SJSA1 (cell line): ENCODE data around the gene TMPRSS12. TPM values are rescaled to one million over a fixed set of nuclear protein-coding genes. Genes with fewer than 3 reads are reported as not detected.
"Not testable (repeated sequence)": the region's sequence is repeated elsewhere in the genome, so short reads cannot be mapped to it uniquely, and the experiment has no call there.

Experiments used
- DNase-seq, 2 experiments: peaks; one replicate each; pipeline ENCODE4 v3.0.0-alpha.2; 2015 to 2020; ENCODE audit warnings: low spot score in 2 of 2, low read depth in 1 of 2
- H3K27ac ChIP-seq: fragments of 250-450 bp; sonication (Bioruptor Pico); 2 replicates; pipeline ENCODE4 v1.5.1; 2020; ENCODE audit warnings: mild to moderate bottlenecking, moderate library complexity
- H3K27me3 ChIP-seq: fragments of 250-450 bp; sonication (Bioruptor Pico); replicated peaks from 2 replicates; pipeline ENCODE4 v1.5.1; 2020; ENCODE audit warnings: mild to moderate bottlenecking, moderate library complexity
- H3K36me3 ChIP-seq: fragments of 250-450 bp; sonication (Bioruptor Pico); 2 replicates; pipeline ENCODE4 v1.5.1; 2020; ENCODE audit warnings: mild to moderate bottlenecking
- H3K4me1 ChIP-seq: fragments of 250-450 bp; sonication (Bioruptor Pico); replicated peaks from 2 replicates; pipeline ENCODE4 v1.6.1; 2021; ENCODE audit warnings: mild to moderate bottlenecking
- H3K4me3 ChIP-seq: fragments of 250-450 bp; sonication (Bioruptor Pico); 2 replicates; pipeline ENCODE4 v1.5.1; 2020; ENCODE audit warnings: mild to moderate bottlenecking
- H3K9me3 ChIP-seq: fragments of 250-450 bp; sonication (Bioruptor Pico); replicated peaks from 2 replicates; pipeline ENCODE4 v1.5.1; 2020; ENCODE audit warnings: mild to moderate bottlenecking
- total RNA-seq: library from RNA; depleted of rRNA; stranded (reverse); fragments of >200 nt; shearing (Covaris generic); gene quantifications from 2 replicates; pipeline ENCODE4 v1.2.3, GENCODE V29; 2014

The TMPRSS12 gene
- total RNA-seq, 1 experiment from 2014 or later: not detected

DNA sequence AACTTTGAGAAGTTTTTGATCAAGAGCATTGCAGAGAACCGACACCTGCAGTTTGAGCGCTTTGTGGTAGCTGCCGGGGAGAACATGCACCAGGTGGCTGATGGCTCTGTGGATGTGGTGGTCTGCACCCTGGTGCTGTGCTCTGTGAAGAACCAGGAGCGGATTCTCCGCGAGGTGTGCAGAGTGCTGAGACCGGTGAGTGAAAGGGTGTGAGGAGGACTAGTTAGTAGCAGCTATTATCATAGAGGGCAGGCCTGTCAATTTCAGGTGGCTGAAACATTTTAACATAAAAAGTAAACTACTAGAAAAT, 82.6 kb downstream of the TMPRSS12 start:
- no peak for DNase-seq
- H3K9me3 ChIP-seq: no peaks in the 10 kb centered on the region
- H3K36me3 ChIP-seq: no peaks in the 10 kb centered on the region
- no peaks in the 10 kb centered on the region for H3K27me3 ChIP-seq
- H3K27ac ChIP-seq: no peak overlapping the region
- H3K4me1 ChIP-seq: peaks cover 16% of the 10 kb centered on the region
- no peak overlapping the region; the same call in 1 of the 2 replicates for H3K4me3 ChIP-seq

DNA sequence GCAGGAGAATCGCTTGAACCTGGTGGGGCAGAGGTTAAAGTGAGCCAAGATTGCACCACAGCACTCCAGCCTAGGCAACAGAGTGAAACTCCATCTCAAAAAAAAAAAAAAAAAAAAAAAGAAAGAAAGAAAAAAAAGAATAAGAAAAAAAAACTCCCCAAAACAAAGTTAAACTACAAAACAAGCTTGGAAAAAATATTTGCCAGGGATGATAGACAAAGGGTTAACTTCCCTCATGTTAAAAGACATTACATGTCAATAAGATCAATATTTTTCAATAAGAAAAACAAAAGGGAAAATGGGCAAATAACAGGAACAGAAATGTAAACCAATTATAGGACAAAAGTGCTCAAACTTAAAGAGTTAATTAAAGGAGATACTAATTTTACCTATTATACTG, 83.2 kb downstream of the TMPRSS12 start:
- H3K9me3 ChIP-seq: no peaks in the 10 kb centered on the region
- H3K27me3 ChIP-seq: no peaks in the 10 kb centered on the region
- no peaks in the 10 kb centered on the region for H3K36me3 ChIP-seq
- DNase-seq: no peak
- peaks cover 16% of the 10 kb centered on the region for H3K4me1 ChIP-seq
- H3K4me3 ChIP-seq: no peak overlapping the region
- no peak overlapping the region for H3K27ac ChIP-seq

DNA sequence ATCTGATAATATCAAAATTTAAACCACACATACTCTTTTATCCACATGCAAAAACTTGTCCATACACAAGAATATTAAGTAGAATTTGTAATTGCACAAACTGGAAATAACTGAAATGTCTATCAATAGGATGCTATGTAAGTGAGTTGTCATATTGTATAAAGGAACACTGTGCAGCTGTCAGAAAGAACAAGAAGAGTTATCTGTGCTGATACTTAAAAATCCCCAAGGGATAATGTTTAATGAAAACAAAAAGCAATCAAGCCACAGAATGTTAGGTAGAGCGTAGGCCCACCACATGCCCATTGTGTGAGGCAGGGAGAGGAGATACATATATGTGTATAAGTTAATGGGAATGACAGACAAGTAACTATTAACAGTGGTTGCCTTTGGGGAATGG, 83.7 kb downstream of the TMPRSS12 start:
- no peak for DNase-seq
- H3K36me3 ChIP-seq: no peaks in the 10 kb centered on the region
- no peak overlapping the region for H3K27ac ChIP-seq
- no peaks in the 10 kb centered on the region for H3K27me3 ChIP-seq
- no peak overlapping the region for H3K4me3 ChIP-seq
- peaks cover 16% of the 10 kb centered on the region for H3K4me1 ChIP-seq
- no peaks in the 10 kb centered on the region for H3K9me3 ChIP-seq

DNA sequence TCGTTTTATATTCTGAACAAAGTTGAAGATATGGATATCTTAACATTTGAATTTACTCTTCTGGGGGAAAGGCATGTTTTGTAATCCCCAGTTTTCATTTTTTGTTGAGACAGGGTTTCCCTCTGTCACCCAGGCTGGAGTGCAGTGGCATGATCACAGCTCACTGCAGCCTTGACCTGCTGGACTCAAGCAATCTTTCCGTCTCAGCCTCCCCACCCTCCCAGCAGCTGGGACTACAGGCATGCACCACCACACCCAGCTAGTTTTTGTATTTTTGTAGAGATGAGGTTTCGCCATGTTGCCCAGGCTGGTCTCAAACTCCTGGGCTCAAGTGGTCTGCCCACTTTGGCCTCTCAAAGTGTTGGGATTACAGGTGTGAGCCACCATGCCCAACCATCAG, 84.2 kb downstream of the TMPRSS12 start:
- not testable (repeated sequence) for H3K4me3 ChIP-seq, DNase-seq, H3K9me3 ChIP-seq, H3K36me3 ChIP-seq, H3K27ac ChIP-seq, H3K27me3 ChIP-seq
- peaks cover 16% of the 10 kb centered on the region for H3K4me1 ChIP-seq

DNA sequence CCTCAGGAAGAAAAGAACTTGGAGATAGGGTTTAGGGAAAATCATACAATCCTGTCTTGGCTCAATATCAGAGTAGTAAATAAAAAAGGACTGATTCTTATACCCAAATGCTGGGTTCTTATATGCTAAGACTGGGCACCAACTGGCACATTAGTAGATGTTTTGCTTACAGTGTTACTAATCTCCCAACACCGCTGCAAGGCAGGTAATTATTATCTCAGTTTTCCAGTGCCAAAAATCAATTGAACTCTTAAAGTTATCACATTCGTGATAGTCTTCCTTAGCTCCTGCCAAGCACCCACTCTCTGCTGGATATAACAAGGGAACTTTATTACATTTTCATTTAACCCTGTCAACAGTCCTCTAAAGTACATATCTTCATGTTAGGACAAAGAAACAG, 84.6 kb downstream of the TMPRSS12 start:
- Histone ChIP-seq H3K36me3 (no peaks in the 10 kb centered on the region), H3K4me1 (peaks cover 16% of the 10 kb centered on the region), H3K9me3 (no peaks in the 10 kb centered on the region), H3K27ac (no peak overlapping the region), H3K4me3 (no peak overlapping the region), H3K27me3 (no peaks in the 10 kb centered on the region)
- DNase-seq: no peak

DNA sequence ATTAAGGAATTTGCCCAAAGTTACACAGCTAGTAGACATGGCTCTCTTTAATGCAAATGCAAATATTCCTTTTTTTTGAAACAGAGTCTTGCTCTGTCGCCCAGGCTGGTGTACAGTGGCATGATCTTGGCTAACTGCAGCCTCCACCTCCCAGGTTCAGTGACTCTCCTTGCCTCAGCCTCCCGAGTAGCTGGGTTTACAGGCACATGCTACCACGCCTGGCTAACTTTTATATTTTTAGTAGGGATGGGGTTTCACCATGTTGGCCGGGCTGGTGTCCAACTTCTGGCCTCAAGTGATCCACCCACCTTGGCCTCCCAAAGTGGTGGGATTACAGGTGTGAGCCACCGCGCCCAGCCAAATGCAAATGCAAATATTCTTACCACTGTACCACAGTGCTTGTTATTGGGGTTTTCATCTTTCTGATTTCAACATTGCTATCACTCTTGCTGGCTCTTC, 85.1 kb downstream of the TMPRSS12 start:
- Histone ChIP-seq H3K27ac (no peak overlapping the region), H3K9me3 (no peaks in the 10 kb centered on the region), H3K4me1 (peaks cover 16% of the 10 kb centered on the region), H3K36me3 (no peaks in the 10 kb centered on the region), H3K4me3 (no peak overlapping the region), H3K27me3 (no peaks in the 10 kb centered on the region)
- DNase-seq: no peak

DNA sequence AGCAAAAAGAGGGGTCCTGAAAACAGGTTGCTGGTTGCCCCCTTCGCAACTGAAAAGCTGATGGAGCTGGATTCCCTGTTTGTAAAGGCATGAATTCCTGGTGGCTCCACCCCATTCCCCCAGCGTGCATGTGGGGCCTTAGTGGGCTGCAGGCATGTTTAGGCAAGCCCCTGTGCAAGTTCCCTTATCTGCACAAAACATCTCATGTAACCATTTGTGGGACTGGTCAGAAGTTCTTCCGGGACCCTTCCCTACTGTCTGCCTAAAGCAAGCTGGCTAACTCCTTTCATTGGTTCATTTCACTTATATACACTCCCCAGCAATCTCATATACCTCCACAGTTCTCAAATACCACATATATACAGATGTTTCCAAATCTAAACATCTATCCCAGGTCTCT, 85.7 kb downstream of the TMPRSS12 start:
- no peak for DNase-seq
- no peaks in the 10 kb centered on the region for H3K9me3 ChIP-seq
- no peaks in the 10 kb centered on the region for H3K36me3 ChIP-seq
- H3K27ac ChIP-seq: no peak overlapping the region
- H3K4me3 ChIP-seq: no peak overlapping the region
- no peaks in the 10 kb centered on the region for H3K27me3 ChIP-seq
- H3K4me1 ChIP-seq: peaks cover 21% of the 10 kb centered on the region

DNA sequence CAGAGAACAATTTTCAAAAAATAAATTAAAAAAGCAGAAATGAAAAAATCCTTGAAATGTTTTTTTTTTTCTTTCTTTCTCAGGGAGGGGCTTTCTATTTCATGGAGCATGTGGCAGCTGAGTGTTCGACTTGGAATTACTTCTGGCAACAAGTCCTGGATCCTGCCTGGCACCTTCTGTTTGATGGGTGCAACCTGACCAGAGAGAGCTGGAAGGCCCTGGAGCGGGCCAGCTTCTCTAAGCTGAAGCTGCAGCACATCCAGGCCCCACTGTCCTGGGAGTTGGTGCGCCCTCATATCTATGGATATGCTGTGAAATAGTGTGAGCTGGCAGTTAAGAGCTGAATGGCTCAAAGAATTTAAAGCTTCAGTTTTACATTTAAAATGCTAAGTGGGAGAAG, 87.1 kb downstream of the TMPRSS12 start:
- H3K36me3 ChIP-seq: no peaks in the 10 kb centered on the region
- H3K4me1 ChIP-seq: peaks cover 23% of the 10 kb centered on the region
- no peaks in the 10 kb centered on the region for H3K27me3 ChIP-seq
- no peak overlapping the region for H3K27ac ChIP-seq
- H3K4me3 ChIP-seq: no peak overlapping the region
- no peak for DNase-seq
- H3K9me3 ChIP-seq: no peaks in the 10 kb centered on the region

DNA sequence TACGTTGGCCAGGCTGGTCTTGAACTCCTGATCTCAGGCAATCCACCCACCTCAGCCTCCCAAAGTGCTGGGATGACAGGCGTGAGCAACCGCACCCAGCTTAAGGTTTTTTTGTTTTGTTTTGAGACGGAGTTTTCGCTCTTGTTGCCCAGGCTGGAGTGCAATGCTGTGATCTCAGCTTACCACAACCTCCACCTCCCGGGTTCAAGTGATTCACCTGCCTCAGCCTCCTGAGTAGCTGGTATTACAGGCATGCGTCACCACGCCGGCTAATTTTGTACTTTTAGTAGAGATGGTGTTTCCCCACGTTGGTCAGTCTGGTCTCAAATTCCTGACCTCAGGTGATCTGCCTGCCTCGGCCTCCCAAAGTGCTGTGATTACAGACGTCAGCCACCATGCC, 87.8 kb downstream of the TMPRSS12 start:
- H3K36me3 ChIP-seq, H3K4me3 ChIP-seq, DNase-seq, H3K9me3 ChIP-seq, H3K27ac ChIP-seq, H3K27me3 ChIP-seq: not testable (repeated sequence)
- H3K4me1 ChIP-seq: peaks cover 24% of the 10 kb centered on the region

DNA sequence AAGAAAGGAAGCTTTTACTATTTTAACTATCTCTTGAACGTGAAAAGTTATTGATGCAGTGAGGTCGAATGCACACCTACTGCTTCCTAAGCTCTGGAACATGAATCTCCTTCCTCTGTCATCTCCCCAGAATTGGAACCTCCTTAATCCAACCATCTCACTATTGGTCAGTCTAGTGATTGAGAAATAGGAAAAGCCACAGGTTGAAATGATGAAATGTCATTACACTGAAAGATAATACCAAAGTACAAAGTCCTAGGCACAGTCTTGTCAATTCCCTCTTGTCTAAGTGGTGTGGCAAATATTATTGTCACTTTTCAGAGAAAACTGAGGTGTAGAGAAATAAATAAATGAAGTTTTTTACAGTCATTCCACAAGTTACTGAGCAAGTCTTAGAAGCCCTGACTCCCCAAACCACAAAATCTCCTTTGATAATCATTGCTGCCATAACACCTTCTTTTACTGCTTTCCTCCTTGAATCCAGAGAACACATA, 90.1 kb downstream of the TMPRSS12 start:
- Histone ChIP-seq H3K27me3 (no peaks in the 10 kb centered on the region), H3K36me3 (no peaks in the 10 kb centered on the region), H3K27ac (no peak overlapping the region), H3K9me3 (no peaks in the 10 kb centered on the region), H3K4me3 (no peak overlapping the region), H3K4me1 (peaks cover 44% of the 10 kb centered on the region)
- no peak for DNase-seq

DNA sequence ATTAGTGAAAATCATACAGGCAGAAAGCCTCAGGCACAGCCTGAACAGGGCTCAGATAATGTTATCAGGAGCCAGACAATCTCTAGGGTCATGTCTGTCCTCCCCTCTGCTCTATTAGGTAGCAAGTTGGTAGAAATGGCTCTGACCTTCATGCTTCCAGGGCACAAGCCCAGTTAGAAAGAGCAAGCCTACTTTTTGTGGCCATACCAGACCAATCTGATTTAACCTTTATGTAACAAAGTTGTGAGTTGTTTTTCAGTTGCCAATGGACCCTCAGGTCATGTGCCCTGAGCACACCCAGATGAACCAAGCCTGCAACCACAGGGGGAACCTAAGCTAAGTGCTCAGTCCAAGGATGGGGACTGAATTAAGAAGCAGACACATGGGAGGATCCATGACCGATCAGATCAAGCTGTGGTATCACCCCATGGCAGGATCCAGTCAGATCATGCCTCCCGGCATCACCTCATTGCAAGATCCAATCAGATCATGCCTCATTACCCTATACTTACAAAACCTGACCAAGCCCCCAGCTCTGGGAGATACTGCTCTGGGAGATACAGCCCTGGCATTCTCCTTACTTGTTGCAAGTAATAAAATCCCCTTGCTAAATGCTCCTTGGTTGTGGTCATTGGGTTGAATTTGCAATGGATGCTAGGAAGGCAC, 90.9 kb downstream of the TMPRSS12 start:
- DNase-seq: no peak
- Histone ChIP-seq H3K4me3 (no peak overlapping the region), H3K4me1 (peaks cover 50% of the 10 kb centered on the region), H3K36me3 (no peaks in the 10 kb centered on the region), H3K27me3 (no peaks in the 10 kb centered on the region), H3K9me3 (no peaks in the 10 kb centered on the region), H3K27ac (peak overlapping the region; percentile 82; the same call in 1 of the 2 replicates)

DNA sequence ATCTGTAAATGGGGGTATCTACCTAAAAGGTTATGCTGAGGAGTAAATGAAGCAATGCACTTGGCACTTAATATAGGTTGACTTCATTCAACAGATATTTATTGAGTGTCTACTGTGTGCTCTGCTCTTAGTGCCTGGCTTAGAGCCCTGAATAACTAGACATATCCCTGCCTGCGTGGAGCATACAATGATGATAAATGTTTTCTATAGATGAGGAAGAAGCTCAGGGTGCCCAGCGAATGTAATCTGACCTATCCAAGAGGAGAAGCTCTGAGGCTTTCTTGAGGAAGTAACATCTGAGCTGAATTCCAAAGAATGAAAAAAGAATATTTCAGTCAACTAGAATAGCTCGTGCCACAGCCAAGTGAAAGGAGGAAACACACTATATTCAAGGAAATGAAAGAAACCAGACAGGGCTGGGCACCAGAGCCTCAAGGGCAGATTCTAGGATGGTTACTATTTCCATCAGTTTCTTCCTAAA, 91.7 kb downstream of the TMPRSS12 start:
- peak overlapping the region; percentile 82 for H3K27ac ChIP-seq
- no peaks in the 10 kb centered on the region for H3K36me3 ChIP-seq
- no peak for DNase-seq
- no peaks in the 10 kb centered on the region for H3K27me3 ChIP-seq
- H3K4me1 ChIP-seq: peaks cover 58% of the 10 kb centered on the region
- no peaks in the 10 kb centered on the region for H3K9me3 ChIP-seq
- no peak overlapping the region for H3K4me3 ChIP-seq

DNA sequence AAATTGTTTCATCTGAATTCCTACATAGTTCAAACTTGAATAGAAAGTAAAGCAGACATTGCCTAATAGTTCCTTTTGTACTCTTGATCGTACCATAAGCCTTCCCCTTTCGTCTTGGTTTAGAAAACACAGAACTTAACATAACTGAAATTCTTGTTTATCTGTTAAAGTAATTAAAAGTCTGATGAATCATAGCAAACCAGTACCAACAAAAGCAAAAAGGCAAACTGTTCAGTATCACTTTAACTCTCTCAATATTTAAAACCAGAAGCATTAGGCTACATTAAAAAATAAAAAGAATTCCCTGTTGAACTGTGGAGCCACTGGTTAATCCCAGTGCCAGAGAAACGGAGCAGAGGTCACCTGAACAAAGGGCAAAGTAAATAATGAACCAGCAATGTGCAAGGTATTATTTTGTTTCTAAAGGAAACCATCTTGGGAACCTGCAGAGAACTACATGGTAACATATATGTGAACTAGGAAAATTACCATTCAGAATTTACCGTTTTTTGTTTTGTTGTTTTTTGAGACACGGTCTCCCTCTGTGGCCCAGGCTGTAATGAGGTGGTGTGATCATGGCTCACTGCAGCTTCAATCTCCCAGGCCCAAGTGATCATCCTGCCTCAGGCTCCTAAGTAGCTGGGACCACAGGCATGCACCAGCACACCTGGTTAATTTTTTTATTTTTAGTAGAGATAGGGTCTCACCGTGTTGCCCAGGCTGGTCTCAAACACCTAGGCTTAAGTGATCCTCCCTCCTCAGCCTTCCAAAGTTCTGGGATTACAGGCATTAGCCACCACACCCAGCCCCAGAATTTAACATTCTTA, 92.5 kb downstream of the TMPRSS12 start:
- H3K36me3 ChIP-seq: no peaks in the 10 kb centered on the region
- H3K4me1 ChIP-seq: peaks cover 66% of the 10 kb centered on the region
- H3K27me3 ChIP-seq: no peaks in the 10 kb centered on the region
- DNase-seq: peak in 1 of 2 experiments; percentile 70
- H3K27ac ChIP-seq: peak overlapping the region; percentile 82
- no peak overlapping the region for H3K4me3 ChIP-seq
- H3K9me3 ChIP-seq: no peaks in the 10 kb centered on the region

DNA sequence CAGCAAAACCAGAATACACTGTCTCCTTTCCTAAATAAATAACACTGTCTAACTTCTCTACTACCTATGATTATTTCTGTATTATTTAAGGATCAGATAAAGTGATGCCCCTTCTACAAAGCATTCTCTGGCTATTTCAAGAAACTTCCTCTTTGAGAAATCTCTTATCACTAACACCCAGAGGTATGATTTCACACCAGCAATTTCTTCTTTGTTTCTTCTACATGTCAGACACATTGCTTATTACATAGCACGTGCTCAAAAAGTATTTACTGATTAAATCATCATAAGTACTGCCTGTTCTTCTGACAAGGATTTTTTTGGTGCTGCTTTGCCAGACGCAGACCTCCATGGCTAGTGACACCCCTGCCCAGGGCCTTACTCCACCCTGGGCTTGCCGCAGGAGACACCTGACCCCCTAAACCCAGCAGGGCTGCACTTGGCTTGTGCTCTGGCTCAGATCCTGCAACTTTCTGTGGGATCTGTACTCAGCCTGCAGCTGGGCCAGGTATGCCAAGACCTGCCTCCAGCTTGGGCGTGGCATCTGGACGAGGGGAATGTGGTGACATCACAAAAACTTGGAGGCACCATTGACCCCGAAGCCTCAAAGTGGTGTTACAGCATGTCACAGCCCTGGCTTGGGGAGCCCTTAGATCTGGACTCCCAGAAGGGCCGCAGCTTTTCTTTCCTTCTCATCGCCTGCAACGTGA, 94.2 kb downstream of the TMPRSS12 start:
- no peak overlapping the region for H3K27ac ChIP-seq
- no peaks in the 10 kb centered on the region for H3K9me3 ChIP-seq
- no peak for DNase-seq
- no peak overlapping the region for H3K4me3 ChIP-seq
- H3K27me3 ChIP-seq: no peaks in the 10 kb centered on the region
- no peaks in the 10 kb centered on the region for H3K36me3 ChIP-seq
- H3K4me1 ChIP-seq: peaks cover 70% of the 10 kb centered on the region
